HG02884 (cell line): Measurements from ENCODE around the gene GRIN1.

ENCODE experiments used
- ATAC-seq: cut with Tn5 transposase; IDR thresholded peaks from one replicate; pipeline ENCODE4 v1.9.1; 2021; ENCODE audit warnings: mild to moderate bottlenecking, moderate library complexity; ENCODE audit not compliant: unreplicated experiment

The GRIN1 gene

GRCh38 chr9:137189297-137190295 is 50.6 kb downstream of the GRIN1 start:
- no peak for ATAC-seq

- ATAC-seq = no peak
Observed at GRCh38 chr9:137190315-137190856, 51.4 kb downstream of the GRIN1 start.

GRCh38 chr9:137191245-137191644 is 52.3 kb downstream of the GRIN1 start:
- ATAC-seq = no peak

- no peak for ATAC-seq
Observed at GRCh38 chr9:137191691-137192447, 52.9 kb downstream of the GRIN1 start.

- ATAC-seq = no peak
Observed at GRCh38 chr9:137192448-137192780, 53.5 kb downstream of the GRIN1 start.

- no peak for ATAC-seq
Observed at GRCh38 chr9:137192859-137193258, 53.9 kb downstream of the GRIN1 start.

- ATAC-seq = no peak
Observed at GRCh38 chr9:137193771-137194170, 54.8 kb downstream of the GRIN1 start.

- ATAC-seq = no peak
Observed at GRCh38 chr9:137194388-137194787, 55.4 kb downstream of the GRIN1 start.

GRCh38 chr9:137194909-137195308 is 56.0 kb downstream of the GRIN1 start:
- no peak for ATAC-seq

GRCh38 chr9:137195525-137196220 is 56.7 kb downstream of the GRIN1 start:
- no peak for ATAC-seq

GRCh38 chr9:137198051-137198901 is 59.3 kb downstream of the GRIN1 start:
- no peak for ATAC-seq

- no peak for ATAC-seq
Observed at GRCh38 chr9:137198902-137199283, 59.9 kb downstream of the GRIN1 start.

GRCh38 chr9:137199411-137200121 is 60.6 kb downstream of the GRIN1 start:
- ATAC-seq = no peak

GRCh38 chr9:137200311-137201204 is 61.6 kb downstream of the GRIN1 start, which contains the start of gene TPRN:
TPRN (minus strand) TSS chr9:137200741; CDS start chr9:137200711, 30 bp downstream.
- peak; percentile 87 for ATAC-seq

GRCh38 chr9:137201205-137201868 is 62.4 kb downstream of the GRIN1 start:
- ATAC-seq = no peak

- no peak for ATAC-seq
Observed at GRCh38 chr9:137202966-137203365, 64.0 kb downstream of the GRIN1 start.

GRCh38 chr9:137204731-137205125 is 65.8 kb downstream of the GRIN1 start:
- ATAC-seq = no peak
